ENCODE measurements around the gene CIRBP.

DNA sequence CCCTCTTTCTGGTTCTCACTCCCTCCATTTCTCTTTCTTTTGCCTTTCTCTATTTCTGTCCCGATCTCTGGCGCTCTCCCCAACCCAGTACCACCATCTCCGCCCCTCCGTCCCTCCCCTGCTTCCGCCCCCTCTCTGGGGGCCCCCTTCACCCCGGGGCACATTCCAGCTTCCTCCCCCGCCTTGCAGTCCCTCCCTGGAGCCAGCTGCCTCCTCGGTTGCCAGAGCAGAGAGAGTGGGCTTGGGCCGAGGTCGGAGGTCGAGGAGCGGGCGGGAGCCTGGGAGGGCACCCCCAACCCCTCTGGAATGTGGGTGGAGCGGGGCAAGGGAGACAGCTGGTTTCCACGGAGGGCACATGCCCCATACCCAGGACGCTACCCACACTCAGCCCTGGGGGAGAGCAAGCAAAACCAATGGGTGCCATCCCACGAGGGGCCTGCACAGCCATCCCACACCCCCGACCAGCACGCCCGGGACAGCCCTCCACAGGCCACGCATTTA is 6.5 kb upstream of the CIRBP start:
- TF ChIP-seq CTCF (IDR thresholded peaks at IDR 0.05; ENCODE audit: low read depth, low read length) (no peak), POLR2A (IDR thresholded peaks at IDR 0.05; ENCODE audit: extremely low read depth, insufficient read length) (no peak)
